ENCODE measurements around the gene STAP1.

- TF ChIP-seq JUND (IDR thresholded peaks at IDR 0.05) (no peak), CTCF (IDR thresholded peaks at IDR 0.05 in 2 of 3, conservative IDR thresholded peaks at IDR 0.05 in 1 of 3; ENCODE audit: borderline replicate concordance in 1 of 3, insufficient read depth in 1 of 3, low read depth in 2 of 3, low read length in 2 of 3) (no peak), SP1 (IDR thresholded peaks at IDR 0.05; ENCODE audit: low read depth) (no peak), MAX (IDR thresholded peaks at IDR 0.05) (no peak), POLR2A (IDR thresholded peaks at IDR 0.05; ENCODE audit: borderline replicate concordance, extremely low read depth, insufficient read depth, insufficient read length) (no peak), REST (IDR thresholded peaks at IDR 0.05; ENCODE audit: low read depth) (no peak), YY1 (IDR thresholded peaks at IDR 0.05; ENCODE audit: extremely low read depth, insufficient replicate concordance, low read depth, low read length) (no peak), RAD21 (IDR thresholded peaks at IDR 0.05; ENCODE audit: low read depth) (no peak), EZH2phosphoT487 (IDR thresholded peaks at IDR 0.05; ENCODE audit: borderline replicate concordance) (no peak), SIN3A (IDR thresholded peaks at IDR 0.05; ENCODE audit: low read depth) (no peak), POLR2AphosphoS5 (IDR thresholded peaks at IDR 0.05; ENCODE audit: low read depth, low read length) (no peak), ZNF274 (IDR thresholded peaks at IDR 0.05; ENCODE audit: low read depth, low read length) (no peak)
Measured at GRCh38 chr4:67576059-67576466, 17.5 kb downstream of the STAP1 start.

All from HCT116 (cell line).